ENCODE measurements around the gene TCHH.

DNA sequence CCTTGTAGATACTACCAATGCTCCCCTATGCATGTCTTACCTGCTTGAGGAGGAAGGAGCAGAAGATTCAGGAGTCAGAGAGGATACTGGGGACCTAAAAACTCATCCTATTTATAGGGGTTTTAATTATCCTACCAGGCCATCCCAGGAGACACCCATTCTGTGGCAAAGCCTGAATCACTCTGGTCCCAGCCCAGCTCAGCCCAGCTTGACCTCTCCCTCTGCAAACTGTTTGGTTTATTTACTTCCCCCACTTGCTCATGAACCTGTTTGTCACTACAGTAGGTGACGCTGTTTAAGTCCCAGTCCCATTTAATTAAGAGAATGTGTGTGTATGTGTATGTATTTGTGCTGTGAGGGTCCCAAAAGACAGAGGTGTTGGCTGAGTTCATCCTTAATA, 43.9 kb upstream of the TCHH start, which contains the start of gene RPTN:
- no peak for TF ChIP-seq POLR2AphosphoS5 (IDR thresholded peaks at IDR 0.05; ENCODE audit: low read depth, low read length)
- no peak for TF ChIP-seq TAF1 (IDR thresholded peaks at IDR 0.05; ENCODE audit: borderline replicate concordance, insufficient read depth, low read length)
